Heart right ventricle (tissue), 16 donors: Measurements from ENCODE around the gene RTEL1. TPM values are rescaled to one million over a fixed set of nuclear protein-coding genes. Genes with fewer than 3 reads are reported as not detected.

ENCODE experiments used
- ATAC-seq, 8 donors: fragments of 200-7000 bp; cut with Tn5 transposase; one replicate each; pipeline ENCODE4 v1.9.1; 2020; ENCODE audit warnings: mild to moderate bottlenecking in 8 of 8, moderate library complexity in 8 of 8, moderate number of reproducible peaks in 1 of 8
- DNase-seq, 2 donors: peaks; one replicate each; pipeline ENCODE4 v3.0.0-alpha.2; 2020
- H3K27ac ChIP-seq, 10 donors: fragments of 200-600 bp; sonication (generic) in 2 of 10; one replicate each; pipeline versions ENCODE4 v1.5.0 to v1.8.0; 2020 to 2022; ENCODE audit warnings: mild to moderate bottlenecking in 3 of 10
- H3K27me3 ChIP-seq, 7 donors: fragments of 200-600 bp; one replicate each; pipeline ENCODE4 v1.8.0; 2021 to 2022; ENCODE audit warnings: mild to moderate bottlenecking in 2 of 7
- H3K36me3 ChIP-seq, 9 donors: fragments of 200-600 bp; sonication (generic) in 1 of 9; one replicate each; pipeline versions ENCODE4 v1.5.0 to v1.8.0; 2020 to 2022; ENCODE audit warnings: mild to moderate bottlenecking in 2 of 9
- H3K4me1 ChIP-seq, 9 donors: fragments of 200-600 bp; sonication (generic) in 1 of 9; one replicate each; pipeline versions ENCODE4 v1.5.0 to v1.8.0; 2020 to 2022; ENCODE audit warnings: mild to moderate bottlenecking in 4 of 9
- H3K4me3 ChIP-seq, 10 donors: fragments of 200-600 bp; sonication (generic) in 2 of 10; one replicate each; pipeline versions ENCODE4 v1.5.0 to v1.8.0; 2020 to 2022; ENCODE audit warnings: mild to moderate bottlenecking in 7 of 10, moderate library complexity in 2 of 10
- H3K9me3 ChIP-seq, 11 donors: fragments of 200-600 bp in 10 of 11; sonication (generic) in 2 of 11; one replicate each; pipeline versions ENCODE4 v1.5.0 to v1.8.0; 2013 to 2022; ENCODE audit warnings: mild to moderate bottlenecking in 2 of 11, control low read depth in 1 of 11, moderate library complexity in 1 of 11
- CTCF ChIP-seq, 9 donors: fragments of 200-600 bp; sonication (generic) in 2 of 9; IDR thresholded peaks; one replicate each; pipeline versions ENCODE4 v1.5.0 to v1.8.0; 2021 to 2022; ENCODE audit warnings: antibody characterized with exemption in 9 of 9, mild to moderate bottlenecking in 5 of 9, moderate library complexity in 1 of 9
- WGBS, 2 donors: extraction: QIAGEN DNeasy Blood & Tissue Kit; methylation state at CpG; one replicate each; pipeline ENCODE4 v1.1.7; 2013; ENCODE audit warnings: inconsistent platforms in 1 of 2; 5-methylcytosine and 5-hydroxymethylcytosine counted together
- intact Hi-C, 10 donors: fragments of 100-400 bp; cut with DNase I; formaldehyde crosslinking; loops; one replicate each; pipeline versions ENCODE4 v1.11.1 to v1.14.2; 2022
- polyA plus RNA-seq, 2 donors: library from polyadenylated mRNA; stranded (reverse); fragments of 200-250 nt; gene quantifications; one replicate each; pipeline ENCODE4 v1.2.3, GENCODE V29; 2013
- total RNA-seq, 10 donors: library from RNA; stranded (reverse); fragmentation: NEBNext Ultra II Directional in 3 of 10; extraction: Animal tissue kit (Norgen Biotek cat#: 25700) in 3 of 10; gene quantifications; one replicate each; pipeline versions ENCODE4 v1.2.1 to v1.2.4, GENCODE V29; 2021 to 2023
- donor health status: Arrhythmogenic right ventricular cardiomyopathy.
- donor health status: ischemic (EF 13 %, LVEDD 7.1; RV severe dilation, severe dysfunction).
- donor health status: healthy with polysubstance abuse.
- donor health status: DM: no; HTN: yes; CAD: no.
- donor health status: DM: no; HTN: no; CAD: no.
- donor health status: ischemic (EF 25% LVEDD 6.9; RV normal size, moderate dysfunction).
- donor health status: ischemic (EF 25% LVEDD 5.7; RV mildly dilated, moderate dysfunction).
- donor health status: healthy.
- donor health status: DM: yes; HTN: yes; CAD: no.
- donor health status: Ischemic cardiomyopathy.
- donor health status: ischemic (EF 35%, LVEDD 5.7; RV mildly dilated, moderate dysfunction).
- donor health status: nonischemic (EF 11% LVEDD 7.7; RV severe dilation, severe dysfunction).
- donor health status: DM: yes; HTN: yes; CAD: no.
- donor health status: PGD.
- donor health status: ischemic (EF 29% LVEDD 5.4; RV normal size, mild dysfunction).
- donor health status: nonischemic (EF 23%, LVEDD 6.1; RV moderate dilation, normal function).

The RTEL1 gene
- total and polyA plus RNA-seq, 12 donors = 5.3 to 18.8 (median 10.3) TPM

DNA sequence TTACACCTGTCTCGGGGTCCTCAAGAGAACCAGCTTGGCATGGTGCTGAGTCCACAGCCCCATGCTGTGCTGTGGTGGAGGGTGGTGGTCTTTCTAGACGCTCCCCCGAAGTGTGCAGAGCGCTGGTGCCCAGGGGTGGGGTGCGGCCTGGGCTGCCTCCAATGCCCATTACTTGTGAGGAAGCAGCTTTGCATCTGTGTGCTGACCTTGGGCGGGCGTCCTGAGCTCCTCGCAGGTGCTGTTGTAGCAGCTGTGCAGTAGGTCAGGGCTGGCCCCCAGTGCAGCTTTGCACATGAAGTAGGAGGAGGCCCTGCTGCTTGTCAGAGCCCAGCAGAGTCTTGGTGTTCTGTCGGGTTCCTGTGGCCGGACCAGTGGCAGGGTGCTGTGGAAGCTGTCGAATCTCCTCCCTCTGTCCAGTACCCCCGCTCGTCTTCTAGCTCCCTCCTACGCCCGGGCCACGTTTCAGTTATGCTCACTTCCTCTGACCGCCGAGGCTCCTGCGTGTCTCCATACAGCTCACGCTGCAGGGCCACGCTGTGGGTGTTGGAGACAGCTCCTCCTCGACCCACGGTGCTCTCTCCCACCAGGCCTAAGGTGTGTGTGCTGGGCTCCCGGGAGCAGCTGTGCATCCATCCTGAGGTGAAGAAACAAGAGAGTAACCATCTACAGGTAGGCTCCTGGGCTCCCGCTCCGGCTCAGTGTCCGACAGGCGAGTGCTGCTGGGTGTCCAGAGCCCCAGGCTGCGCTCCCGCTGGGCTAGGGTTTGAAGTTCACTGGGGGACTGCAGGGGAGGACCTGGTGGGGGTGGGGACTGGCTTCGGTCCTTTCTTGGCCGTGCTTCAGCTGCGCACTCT, 4.1 kb downstream of the RTEL1 start:
- DNase-seq (no peak), ATAC-seq (no peak)
- Histone ChIP-seq H3K9me3 (no peaks in the 10 kb centered on the region), H3K27ac (no peak overlapping the region), H3K4me1 (peaks cover 8 to 23% (median 20%) of the 10 kb centered on the region in 9 donors), H3K27me3 (no peaks in the 10 kb centered on the region), H3K4me3 (no peak overlapping the region), H3K36me3 (peaks cover 0 to 66% (median 11%) of the 10 kb centered on the region in 9 donors)
- TF ChIP-seq CTCF (IDR thresholded peaks at IDR 0.05) = no peak
- WGBS, 2 donors = 92 to 95% methylated on average over 33 of the region's 33 CpGs
- intact Hi-C loops = no loop called here

DNA sequence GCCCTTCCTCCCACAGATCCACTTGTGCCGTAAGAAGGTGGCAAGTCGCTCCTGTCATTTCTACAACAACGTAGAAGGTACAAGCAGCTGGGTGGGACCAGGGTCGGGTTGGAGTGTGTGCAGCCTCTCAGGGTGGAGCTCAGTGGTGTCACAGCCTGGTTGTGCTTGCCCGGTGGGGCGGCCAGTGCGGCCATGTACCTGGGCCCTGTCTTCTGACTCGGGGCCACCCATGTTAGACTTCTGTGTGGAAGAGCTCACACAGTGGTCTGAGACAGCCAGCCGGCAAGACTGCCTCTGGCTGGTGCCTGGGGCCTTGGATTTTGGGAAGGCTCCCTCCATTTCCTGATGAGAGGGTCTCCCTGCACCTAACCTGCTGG, 4.7 kb downstream of the RTEL1 start:
- Histone ChIP-seq H3K9me3 (no peaks in the 10 kb centered on the region), H3K36me3 (peaks cover 0 to 72% (median 16%) of the 10 kb centered on the region in 9 donors), H3K27ac (no peak overlapping the region), H3K4me3 (no peak overlapping the region), H3K27me3 (no peaks in the 10 kb centered on the region), H3K4me1 (peaks cover 5 to 17% (median 14%) of the 10 kb centered on the region in 9 donors)
- ATAC-seq (no peak), DNase-seq (no peak)
- TF ChIP-seq CTCF (IDR thresholded peaks at IDR 0.05) = no peak
- intact Hi-C loops = no loop called here
- WGBS, 2 donors = 94 to 95% methylated on average over 9 of the region's 9 CpGs

- no peak overlapping the region for H3K27ac ChIP-seq
- H3K27me3 ChIP-seq = no peaks in the 10 kb centered on the region
- ATAC-seq (no peak), DNase-seq (no peak)
- peaks cover 5 to 14% (median 12%) of the 10 kb centered on the region in 9 donors for H3K4me1 ChIP-seq
- WGBS, 2 donors = 92 to 93% methylated on average over 23 to 26 of the region's 26 CpGs
- no peak overlapping the region for H3K4me3 ChIP-seq
- H3K9me3 ChIP-seq = no peaks in the 10 kb centered on the region
- intact Hi-C loops = no loop called here
- no peak for TF ChIP-seq CTCF (IDR thresholded peaks at IDR 0.05)
- H3K36me3 ChIP-seq = peaks cover 0 to 79% (median 21%) of the 10 kb centered on the region in 9 donors
These were observed 5.4 kb downstream of the RTEL1 start for GRCh38 chr20:63663332-63664066.

DNA sequence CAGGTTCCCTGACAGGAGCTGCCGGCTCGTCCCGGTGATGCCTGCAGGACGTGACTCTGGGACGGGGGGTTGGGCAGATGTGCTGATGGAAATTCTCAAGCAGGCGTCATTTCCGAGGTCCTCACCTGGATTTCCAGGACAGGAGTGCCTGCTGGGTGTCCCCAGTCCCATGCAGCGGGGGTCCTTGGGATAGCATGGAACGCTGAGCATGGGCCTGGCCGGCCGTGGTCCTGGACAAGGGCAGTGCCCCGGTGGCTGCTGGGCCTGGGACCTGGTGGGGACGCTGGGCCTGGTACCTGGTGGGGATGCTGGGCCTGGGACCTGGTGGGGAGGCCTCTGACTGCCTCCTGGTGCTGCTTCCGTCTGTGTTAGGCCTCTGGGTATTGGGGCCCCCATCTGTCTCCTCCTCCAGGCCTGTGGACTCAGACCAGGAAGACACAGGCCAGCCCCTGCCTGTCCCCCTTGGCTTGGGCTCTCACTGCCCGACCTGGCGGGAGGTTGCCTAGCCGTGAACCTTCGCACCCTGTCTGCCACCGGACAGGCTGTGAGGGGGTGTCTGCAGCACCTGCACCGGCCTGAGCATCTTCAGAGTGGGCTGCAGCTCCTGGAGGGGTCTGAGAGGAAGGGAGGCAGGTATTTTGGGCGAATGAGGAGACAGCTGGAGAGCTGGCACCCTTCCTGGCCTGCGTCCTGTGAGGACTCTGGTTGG, 6.2 kb downstream of the RTEL1 start:
- Histone ChIP-seq H3K4me3 (no peak overlapping the region), H3K9me3 (no peaks in the 10 kb centered on the region), H3K27me3 (no peaks in the 10 kb centered on the region), H3K36me3 (peaks cover 0 to 87% (median 22%) of the 10 kb centered on the region in 9 donors), H3K27ac (no peak overlapping the region), H3K4me1 (peaks cover 2 to 9% (median 6%) of the 10 kb centered on the region in 9 donors)
- no peak for DNase-seq
- intact Hi-C loops = no loop called here
- peak in 1 of 8 donors; percentile 4 for ATAC-seq
- TF ChIP-seq CTCF (IDR thresholded peaks at IDR 0.05) = no peak
- WGBS, 2 donors = 90 to 92% methylated on average over 20 to 22 of the region's 22 CpGs
